ENCODE results near the gene FBXL17.

- TF ChIP-seq CTCF (conservative IDR thresholded peaks at IDR 0.05; ENCODE audit: low read depth, low read length): no peak
- TF ChIP-seq MXI1 (IDR thresholded peaks at IDR 0.05; ENCODE audit: borderline replicate concordance, low read depth, low read length): no peak
- no peak for TF ChIP-seq RAD21 (IDR thresholded peaks at IDR 0.05; ENCODE audit: low read length)
- TF ChIP-seq BHLHE40 (IDR thresholded peaks at IDR 0.05; ENCODE audit: low read depth, low read length): no peak
- no peak for TF ChIP-seq RFX5 (IDR thresholded peaks at IDR 0.05; ENCODE audit: low read depth, low read length)
Observed at GRCh38 chr5:108113950-108114349, 267.9 kb downstream of the FBXL17 start.

Data from IMR-90 (cell line).